DMS114 treated with DMSO at 0.1 percent for 48 hours (cell line): ENCODE results near the gene CDR2L.
"Not testable (repeated sequence)": the region's sequence is repeated elsewhere in the genome, so short reads cannot be mapped to it uniquely, and the experiment has no call there.

Experiments used
- DNase-seq: peaks from one replicate; lab custom pipeline; 2025; ENCODE audit not compliant: unreplicated experiment; lab: John Stamatoyannopoulos, UW

The CDR2L gene

GRCh38 chr17:74957935-74958740, 29.3 kb upstream of the CDR2L start:
- peak; percentile 64 for DNase-seq

DNA sequence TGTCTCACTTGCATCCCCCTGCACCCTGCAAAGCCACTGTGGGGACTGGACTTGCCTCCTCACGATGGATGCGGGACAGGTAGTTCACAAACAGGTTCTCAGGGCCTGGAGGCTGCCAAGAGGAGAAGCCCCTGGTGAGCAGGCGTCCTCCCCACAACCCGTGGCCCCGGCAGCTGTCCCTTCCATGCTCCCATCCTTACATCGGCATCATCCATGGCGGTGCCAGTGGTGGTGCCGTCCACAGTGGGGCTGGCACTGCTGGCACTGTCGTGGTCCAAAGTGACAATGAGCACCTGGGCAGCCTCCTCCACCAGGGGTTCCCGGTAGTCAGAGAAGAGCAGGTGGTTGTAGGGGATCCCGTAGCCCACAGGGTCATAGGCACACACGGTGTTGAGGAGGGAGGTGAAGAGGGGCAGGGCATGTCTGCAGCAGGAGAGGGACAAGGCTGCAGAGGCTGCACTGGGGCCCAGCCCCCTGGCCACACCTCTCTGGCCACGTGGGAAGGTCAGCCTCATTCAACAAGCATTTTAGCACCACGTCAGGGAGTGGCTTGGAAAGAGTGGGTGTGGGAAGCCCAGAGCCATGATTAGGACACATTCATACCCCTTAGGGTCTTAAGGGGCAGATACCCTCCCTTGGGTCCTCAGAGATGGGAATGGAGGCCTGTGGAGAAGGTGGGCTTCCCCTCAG, 27.5 kb upstream of the CDR2L start:
- DNase-seq = no peak

- DNase-seq = peak; percentile 19
Observed at GRCh38 chr17:74960570-74961342, 26.7 kb upstream of the CDR2L start.

GRCh38 chr17:74961657-74962350, 25.6 kb upstream of the CDR2L start:
- DNase-seq = peak; percentile 59

- no peak for DNase-seq
Observed at GRCh38 chr17:74962622-74963394, 24.6 kb upstream of the CDR2L start.

DNA sequence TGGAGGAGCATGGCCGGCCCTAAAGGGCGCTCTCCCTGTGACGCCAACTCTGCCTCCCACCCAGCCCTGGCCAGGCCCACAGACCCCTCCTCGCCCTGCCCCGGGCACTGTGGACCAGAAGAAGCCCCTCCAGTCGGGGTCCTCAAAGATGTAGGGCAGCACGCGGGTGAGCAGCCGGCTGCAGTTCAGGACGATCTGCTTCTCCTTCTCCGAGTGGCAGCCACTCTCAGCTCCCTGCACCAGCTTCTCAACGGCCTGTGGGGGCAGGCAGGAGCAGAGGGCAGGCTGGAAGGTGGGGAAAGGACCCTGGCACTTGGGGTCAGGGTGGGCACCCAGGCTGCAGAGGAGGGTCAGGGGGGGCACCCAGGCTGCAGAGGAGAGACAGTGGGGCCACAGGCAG, 23.8 kb upstream of the CDR2L start:
- no peak for DNase-seq

DNA sequence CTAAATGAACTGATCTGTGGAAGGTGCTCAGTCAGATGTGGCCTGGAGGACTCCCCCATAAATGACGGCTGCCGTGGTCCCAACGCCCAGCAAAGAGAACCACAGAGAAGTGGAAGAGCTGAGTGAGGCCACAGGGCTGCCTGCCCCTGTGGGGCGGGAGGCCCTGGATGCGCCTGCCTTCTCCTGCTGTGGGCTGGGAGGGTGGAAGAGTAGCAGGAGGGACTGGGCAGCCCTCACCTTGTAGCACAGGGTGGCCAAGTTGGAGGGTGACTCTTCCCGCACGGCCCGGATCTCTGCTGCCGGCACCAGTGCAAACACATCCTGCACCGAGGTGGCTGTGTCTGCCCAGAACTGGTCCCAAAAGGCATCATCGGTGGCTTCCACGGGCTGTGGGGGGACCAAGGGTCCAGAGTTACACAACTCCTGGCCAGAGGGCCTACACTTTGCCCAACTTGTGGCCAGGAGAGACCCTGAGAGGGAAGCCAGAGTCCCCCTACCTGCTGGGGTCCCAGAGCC, 23.1 kb upstream of the CDR2L start:
- DNase-seq = no peak

- DNase-seq = no peak
Observed at GRCh38 chr17:74964988-74965622, 22.3 kb upstream of the CDR2L start.

GRCh38 chr17:74968361-74968780, 19.1 kb upstream of the CDR2L start:
- DNase-seq = no peak

DNA sequence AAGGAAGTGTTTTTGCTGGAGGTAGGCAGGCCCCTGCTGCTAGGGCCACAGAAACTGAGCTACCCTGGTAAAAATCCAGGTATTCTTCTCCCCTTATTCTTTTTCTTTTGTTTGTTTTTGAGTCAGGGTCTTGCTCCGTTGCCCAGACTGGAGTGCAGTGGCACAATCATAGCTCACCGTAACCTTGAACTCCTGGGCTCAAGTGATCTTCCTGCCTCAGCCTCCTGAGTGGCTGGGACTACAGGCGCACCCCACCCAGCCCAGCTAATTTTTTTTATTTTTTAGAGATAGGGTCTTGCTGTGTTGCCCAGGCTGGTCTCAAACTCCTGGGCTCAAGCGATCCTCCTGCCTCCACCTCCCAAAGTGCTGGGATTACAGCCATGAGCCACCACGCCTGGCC, 17.9 kb upstream of the CDR2L start:
- not testable (repeated sequence) for DNase-seq

GRCh38 chr17:74970395-74970794, 17.0 kb upstream of the CDR2L start:
- DNase-seq = no peak

GRCh38 chr17:74971069-74971841, 16.2 kb upstream of the CDR2L start:
- DNase-seq = no peak

DNA sequence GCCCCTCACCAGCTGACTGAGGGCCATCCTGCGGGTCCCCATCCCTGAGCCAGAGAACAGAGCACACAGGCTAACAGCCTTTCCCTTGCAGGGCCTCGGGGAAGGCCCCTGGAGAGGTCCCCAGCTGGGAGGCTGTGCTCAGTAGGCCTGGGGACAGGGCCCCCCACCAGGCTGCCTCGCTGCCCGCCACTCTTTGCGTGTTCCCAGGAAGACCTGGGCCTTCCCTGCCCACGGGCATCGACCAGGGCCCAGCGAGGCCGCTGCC, 15.7 kb upstream of the CDR2L start:
- no peak for DNase-seq

- DNase-seq = peak; percentile 28
Observed at GRCh38 chr17:74972107-74972972, 15.1 kb upstream of the CDR2L start, which contains the start of gene HID1. Gene HID1, minus strand, starts transcription at chr17:74972759. Its CDS starts 103 bp downstream, at chr17:74972656.

GRCh38 chr17:74972973-74973328, 14.5 kb upstream of the CDR2L start:
- DNase-seq = peak; percentile 28

DNA sequence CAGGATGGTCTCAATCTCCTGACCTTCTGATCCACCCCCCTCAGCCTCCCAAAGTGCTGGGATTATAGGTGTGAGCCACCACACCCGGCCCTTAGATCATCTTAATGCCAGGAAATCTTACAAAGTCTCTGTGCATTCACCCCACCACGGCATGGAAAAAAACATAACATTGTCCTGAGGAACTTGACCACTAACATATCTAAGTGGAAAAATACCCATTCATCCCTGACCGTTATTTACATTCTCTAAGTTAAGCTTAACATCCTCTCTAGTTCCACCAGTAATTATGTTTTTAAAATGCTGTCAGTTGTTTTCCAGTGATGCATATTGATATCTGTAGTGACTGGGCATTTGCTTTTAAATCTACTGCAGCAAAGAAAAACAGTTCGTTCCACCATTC, 11.5 kb upstream of the CDR2L start:
- no peak for DNase-seq

GRCh38 chr17:74977802-74978201, 9.6 kb upstream of the CDR2L start:
- no peak for DNase-seq

DNA sequence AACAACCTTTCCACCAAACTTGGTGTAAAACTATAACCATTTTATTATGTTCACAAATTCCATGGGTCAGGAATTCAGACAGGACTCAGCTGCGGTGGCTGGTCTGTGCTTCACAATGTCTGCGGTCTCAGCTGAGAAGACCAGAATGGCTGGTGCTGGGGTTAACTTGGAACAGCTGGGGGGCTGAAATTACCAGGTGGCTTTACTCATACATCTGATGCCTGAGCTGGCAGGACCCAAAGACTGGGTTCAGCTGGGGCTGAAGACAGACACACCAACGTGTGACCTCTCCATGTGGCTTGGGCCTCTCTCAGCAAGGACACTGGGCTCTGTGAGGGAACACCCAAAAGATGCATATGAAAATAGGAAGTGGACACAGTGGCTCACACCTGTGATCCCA, 9.2 kb upstream of the CDR2L start:
- no peak for DNase-seq
